Measurements from ENCODE around the gene FBXO24. TPM values are rescaled to one million over a fixed set of nuclear protein-coding genes. Genes with fewer than 3 reads are reported as not detected.

FBXO24 gene
- total RNA-seq, 1 donor: 0.54 TPM

- no peak overlapping the region for H3K4me3 ChIP-seq (ENCODE audit: low read depth, low read length)
- TF ChIP-seq CTCF (IDR thresholded peaks at IDR 0.05; ENCODE audit: insufficient read depth, low read length): no peak
- DNase-seq (ENCODE audit: low read depth): no peak
Observed at GRCh38 chr7:100642534-100642907, 56.4 kb downstream of the FBXO24 start.

- peak; percentile 24 for DNase-seq (ENCODE audit: low read depth)
- TF ChIP-seq CTCF (IDR thresholded peaks at IDR 0.05; ENCODE audit: insufficient read depth, low read length): no peak
- H3K4me3 ChIP-seq (ENCODE audit: low read depth, low read length): no peak overlapping the region
Observed at GRCh38 chr7:100649826-100650565, 63.9 kb downstream of the FBXO24 start.

Small RNAs within 50 kb of the gene (small RNA-seq; reads per million reads assigned to genes)
- not detected for gene SAP25

Other genes starting within 250 kb of the FBXO24 start
- 4.4 and 8.1 TPM in 2 replicates for gene PILRB, start 228.2 kb upstream of the FBXO24 start, total RNA-seq (ENCODE audit: low replicate concordance)
- 0.27 TPM in 1 of 2 replicates, not detected in the other for gene PILRA, start 212.8 kb upstream of the FBXO24 start, total RNA-seq (ENCODE audit: low replicate concordance)
- 2.4 and 3.0 TPM in 2 replicates for gene ZCWPW1, start 157.6 kb upstream of the FBXO24 start, total RNA-seq (ENCODE audit: low replicate concordance)
- 48.0 and 49.6 TPM in 2 replicates for gene MEPCE, start 156.5 kb upstream of the FBXO24 start, total RNA-seq (ENCODE audit: low replicate concordance)
- gene PPP1R35, start 149.8 kb upstream of the FBXO24 start, total RNA-seq (ENCODE audit: low replicate concordance): 8.8 and 9.2 TPM in 2 replicates
- gene SPACDR, start 122.1 kb upstream of the FBXO24 start, total RNA-seq (ENCODE audit: low replicate concordance): 0.27 TPM in 1 of 2 replicates, not detected in the other
- gene TSC22D4, start 107.1 kb upstream of the FBXO24 start, total RNA-seq (ENCODE audit: low replicate concordance): 25.6 and 31.6 TPM in 2 replicates
- 0.81 and 5.6 TPM in 2 replicates for gene NYAP1, start 102.4 kb upstream of the FBXO24 start, total RNA-seq (ENCODE audit: low replicate concordance)
- gene AGFG2, start 47.1 kb upstream of the FBXO24 start, total RNA-seq (ENCODE audit: low replicate concordance): 10.7 and 19.3 TPM in 2 replicates
- not detected in 2 replicates for gene SAP25, start 12.4 kb upstream of the FBXO24 start, total RNA-seq (ENCODE audit: low replicate concordance)
- gene LRCH4, start 199 bp upstream of the FBXO24 start, total RNA-seq (ENCODE audit: low replicate concordance): 9.4 and 21.3 TPM in 2 replicates
- 165 and 286 TPM in 2 replicates for gene PCOLCE, start 16.0 kb downstream of the FBXO24 start, total RNA-seq (ENCODE audit: low replicate concordance)
- gene MOSPD3, start 26.2 kb downstream of the FBXO24 start, total RNA-seq (ENCODE audit: low replicate concordance): 1.8 and 11.4 TPM in 2 replicates
- 0.08 and 1.2 TPM in 2 replicates for gene TFR2, start 55.2 kb downstream of the FBXO24 start, total RNA-seq (ENCODE audit: low replicate concordance)
- gene ACTL6B, start 70.1 kb downstream of the FBXO24 start, total RNA-seq (ENCODE audit: low replicate concordance): not detected in 2 replicates
- gene GNB2, start 87.4 kb downstream of the FBXO24 start, total RNA-seq (ENCODE audit: low replicate concordance): 38.5 and 89.1 TPM in 2 replicates
- 20.7 and 39.1 TPM in 2 replicates for gene GIGYF1, start 107.9 kb downstream of the FBXO24 start, total RNA-seq (ENCODE audit: low replicate concordance)
- 17.8 and 32.4 TPM in 2 replicates for gene POP7, start 119.8 kb downstream of the FBXO24 start, total RNA-seq (ENCODE audit: low replicate concordance)
- gene EPO, start 134.1 kb downstream of the FBXO24 start, total RNA-seq (ENCODE audit: low replicate concordance): not detected in 2 replicates
- not detected in 2 replicates for gene ZAN, start 147.3 kb downstream of the FBXO24 start, total RNA-seq (ENCODE audit: low replicate concordance)
- gene EPHB4, start 241.2 kb downstream of the FBXO24 start, total RNA-seq (ENCODE audit: low replicate concordance): 24.9 and 37.9 TPM in 2 replicates